CD4-positive, alpha-beta T cell (primary cell): ENCODE measurements around the gene MMP11. TPM values are rescaled to one million over a fixed set of nuclear protein-coding genes. Genes with fewer than 3 reads are reported as not detected.

Source experiments
- ATAC-seq: fragments of 200-7000 bp; cut with Tn5 transposase; one replicate; pipeline ENCODE4 v1.10.0; 2022; ENCODE audit warnings: mild to moderate bottlenecking; ENCODE audit not compliant: poor library complexity
- CTCF ChIA-PET: fragments of 350-600 bp; sonication (Branson Sonifier 250); formaldehyde crosslinking; loops from one replicate; lab custom pipeline; 2021; ENCODE audit warnings: antibody characterized with exemption, inconsistent platforms; lab: Charles Lee
- POLR2A ChIA-PET: fragments of 350-600 bp; sonication (Branson Sonifier 250); formaldehyde crosslinking; loops from one replicate; lab custom pipeline; 2021; ENCODE audit warnings: antibody characterized with exemption, inconsistent platforms; lab: Charles Lee
- DNase-seq, 14 experiments: peaks; one replicate each; pipeline ENCODE4 v3.0.0-alpha.2; 2013 to 2020; ENCODE audit warnings: mixed read lengths in 2 of 14
- H3K27ac ChIP-seq, 2 donors: one replicate each; pipeline versions ENCODE4 v1.5.1 to v1.7.0; 2013; ENCODE audit warnings: low read length in 2 of 2, low read depth in 1 of 2, mild to moderate bottlenecking in 1 of 2
- H3K27me3 ChIP-seq, 2 experiments: 1 replicate in 1 of 2; 2 replicates in 1 of 2; pipeline versions ENCODE4 v1.6.1 to v1.7.0; 2013; ENCODE audit warnings: low read length in 2 of 2, control low read depth in 1 of 2, mild to moderate bottlenecking in 1 of 2, moderate library complexity in 1 of 2; ENCODE audit not compliant: insufficient read depth in 2 of 2, control insufficient read depth in 1 of 2
- H3K36me3 ChIP-seq: one replicate; pipeline ENCODE4 v1.6.1; 2013; ENCODE audit warnings: low read length, control low read depth; ENCODE audit not compliant: insufficient read depth
- H3K4me1 ChIP-seq: one replicate; pipeline ENCODE4 v1.6.1; 2013; ENCODE audit warnings: low read length, control low read depth; ENCODE audit not compliant: insufficient read depth
- H3K4me3 ChIP-seq: one replicate; pipeline ENCODE4 v1.5.1; 2013; ENCODE audit warnings: mild to moderate bottlenecking, low read length, moderate library complexity
- H3K9me3 ChIP-seq, 2 experiments: 1 replicate in 1 of 2; 2 replicates in 1 of 2; pipeline versions ENCODE4 v1.6.1 to v1.7.0; 2013; ENCODE audit warnings: low read length in 2 of 2, mild to moderate bottlenecking in 2 of 2, control low read depth in 1 of 2, moderate library complexity in 1 of 2; ENCODE audit not compliant: control insufficient read depth in 1 of 2, insufficient read depth in 1 of 2
- H3K27ac Mint-ChIP-seq: one replicate; pipeline ENCODE4 v1.8.0; 2020; ENCODE audit warnings: mixed read lengths
- H3K27me3 Mint-ChIP-seq: one replicate; pipeline ENCODE4 v1.8.0; 2021; ENCODE audit warnings: mixed read lengths
- H3K36me3 Mint-ChIP-seq: one replicate; pipeline ENCODE4 v1.8.0; 2021; ENCODE audit warnings: low read depth, mixed read lengths
- H3K4me1 Mint-ChIP-seq: one replicate; pipeline ENCODE4 v1.8.0; 2021; ENCODE audit warnings: low read depth, mixed read lengths
- H3K4me3 Mint-ChIP-seq: one replicate; pipeline ENCODE4 v1.8.0; 2020; ENCODE audit warnings: mild to moderate bottlenecking, mixed read lengths
- H3K9me3 Mint-ChIP-seq: one replicate; pipeline ENCODE4 v1.8.0; 2020; ENCODE audit warnings: mixed read lengths
- CTCF ChIP-seq: fragments of 200-600 bp; IDR thresholded peaks from one replicate; pipeline ENCODE4 v1.8.0; 2022; ENCODE audit warnings: antibody characterized with exemption, mild to moderate bottlenecking
- intact Hi-C, 2 experiments: fragments of 100-400 bp; cut with DNase I in 1 of 2; cut with micrococcal nuclease in 1 of 2; formaldehyde crosslinking; loops; one replicate each; pipeline versions ENCODE4 v1.15.1 to v1.9.0; 2023 to 2025; cut with DNase I, micrococcal nuclease
- total RNA-seq, 174 experiments: library from RNA in 2 of 174; stranded (reverse) in 2 of 174; gene quantifications; one replicate each; pipeline ENCODE4 v1.2.3 and lab custom pipeline; 2021 to 2026

MMP11 gene
- total RNA-seq, 2 experiments from 2014 or later = 2.3 to 2.4 TPM

- Histone ChIP-seq H3K9me3 (no peaks in the 10 kb centered on the region), H3K27ac (no peak overlapping the region), H3K36me3 (peaks cover 27% of the 10 kb centered on the region), H3K27me3 (no peaks in the 10 kb centered on the region), H3K4me1 (no peaks in the 10 kb centered on the region), H3K4me3 (no peak overlapping the region)
- Mint-ChIP-seq H3K27me3 (no peaks in the 10 kb centered on the region), H3K9me3 (no peaks in the 10 kb centered on the region), H3K4me1 (no peaks in the 10 kb centered on the region), H3K27ac (no peak overlapping the region), H3K36me3 (peaks cover 50% of the 10 kb centered on the region), H3K4me3 (no peak overlapping the region)
- DNase-seq = no peak
- TF ChIP-seq CTCF = no peak
- intact Hi-C loops = no loop called here
- ChIA-PET CTCF (no interaction called here), POLR2A (interaction anchor here (0.6 kb wide), 1 partner anchor 9 kb away, joined by 3 read pairs; no protein-coding TSS in a partner anchor)
- no peak for ATAC-seq
Measured at GRCh38 chr22:23812378-23812777, 39.7 kb downstream of the MMP11 start.

DNA sequence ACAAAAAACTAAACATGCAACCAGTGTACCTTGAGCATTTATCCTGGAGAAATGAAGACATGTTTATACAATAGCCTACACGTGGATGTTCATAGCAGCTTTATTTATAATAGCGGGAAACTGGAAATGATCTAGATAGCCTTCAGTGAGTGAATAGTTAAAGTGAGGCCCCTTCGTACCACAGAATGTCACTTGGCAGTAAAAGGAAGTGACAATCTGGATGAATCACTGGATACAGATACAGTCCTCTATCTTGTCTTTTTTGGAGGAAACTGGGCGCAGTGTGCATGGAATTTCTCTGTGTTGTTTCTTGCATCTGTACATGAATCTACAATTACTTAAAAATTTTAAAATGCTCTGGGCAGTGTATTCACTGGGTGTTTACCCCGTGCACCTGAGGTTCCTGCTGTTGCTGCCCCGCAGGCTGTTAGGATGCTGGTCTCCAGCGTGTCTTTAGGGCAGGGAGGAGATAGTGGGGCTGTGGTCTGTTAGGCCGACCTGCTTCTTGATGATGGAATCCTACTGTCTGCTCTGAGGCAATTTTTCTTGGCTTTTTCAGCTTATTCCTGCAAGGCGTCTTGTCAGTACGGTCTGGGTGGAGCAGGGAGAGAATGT, 43.0 kb downstream of the MMP11 start:
- CTCF ChIA-PET = no interaction called here
- no peak overlapping the region for H3K27ac ChIP-seq
- H3K36me3 ChIP-seq = peaks cover 51% of the 10 kb centered on the region
- intact Hi-C loops = no loop called here
- peaks cover 1% of the 10 kb centered on the region for H3K4me1 ChIP-seq
- no peak overlapping the region for H3K27ac Mint-ChIP-seq
- no peak overlapping the region for H3K4me3 Mint-ChIP-seq
- no peaks in the 10 kb centered on the region for H3K27me3 Mint-ChIP-seq
- no peak for ATAC-seq
- H3K9me3 Mint-ChIP-seq = no peaks in the 10 kb centered on the region
- H3K36me3 Mint-ChIP-seq = peaks cover 73% of the 10 kb centered on the region
- H3K9me3 ChIP-seq = no peaks in the 10 kb centered on the region
- H3K27me3 ChIP-seq = no peaks in the 10 kb centered on the region
- no peaks in the 10 kb centered on the region for H3K4me1 Mint-ChIP-seq
- no peak for DNase-seq
- POLR2A ChIA-PET = no interaction called here
- TF ChIP-seq CTCF = no peak
- no peak overlapping the region for H3K4me3 ChIP-seq

- intact Hi-C loops = no loop called here
- H3K27ac Mint-ChIP-seq = no peak overlapping the region
- H3K9me3 Mint-ChIP-seq = no peaks in the 10 kb centered on the region
- H3K4me1 Mint-ChIP-seq = no peaks in the 10 kb centered on the region
- Histone ChIP-seq H3K4me3 (no peak overlapping the region), H3K27me3 (no peaks in the 10 kb centered on the region), H3K27ac (no peak overlapping the region), H3K4me1 (peaks cover 5% of the 10 kb centered on the region), H3K9me3 (no peaks in the 10 kb centered on the region), H3K36me3 (peaks cover 53% of the 10 kb centered on the region)
- peak in 1 of 14 experiments; percentile 2 for DNase-seq
- H3K36me3 Mint-ChIP-seq = peaks cover 73% of the 10 kb centered on the region
- no peak for TF ChIP-seq CTCF
- POLR2A ChIA-PET = no interaction called here
- H3K4me3 Mint-ChIP-seq = no peak overlapping the region
- CTCF ChIA-PET = no interaction called here
- no peak for ATAC-seq
- H3K27me3 Mint-ChIP-seq = no peaks in the 10 kb centered on the region
Measured at GRCh38 chr22:23816156-23816976, 43.7 kb downstream of the MMP11 start.
